ENCODE measurements around the gene MZT2A. TPM values are rescaled to one million over a fixed set of nuclear protein-coding genes. Genes with fewer than 3 reads are reported as not detected.
A peak's percentile ranks its signal among the peaks of the same experiment; 100 is the strongest.
"Not testable (repeated sequence)": the region's sequence is repeated elsewhere in the genome, so short reads cannot be mapped to it uniquely, and the experiment has no call there.

Gene MZT2A
- total RNA-seq, 3 donors from 2014 or later, result 47.5 to 75.3 (median 60.4) TPM

DNA sequence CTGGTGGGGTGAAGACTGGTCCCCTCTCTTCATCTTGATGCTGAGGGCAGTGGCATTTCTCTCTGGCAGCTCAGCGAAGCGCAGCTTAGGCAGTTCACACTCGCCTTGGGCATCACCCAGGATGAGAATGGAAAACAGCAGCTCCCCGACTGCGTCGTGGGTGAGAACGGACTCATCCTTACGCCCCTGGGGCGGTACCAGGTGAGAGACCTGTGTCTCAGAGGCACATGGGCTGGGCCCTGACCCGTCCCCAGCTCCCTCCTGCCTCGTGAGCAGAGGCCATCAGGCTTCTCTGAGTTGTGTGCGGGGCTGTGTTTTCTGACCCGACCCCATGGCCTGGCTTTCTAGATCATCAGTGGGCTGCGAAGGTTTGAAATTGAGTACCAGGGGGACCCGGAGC, 27.3 kb upstream of the MZT2A start:
- no peak for DNase-seq
- no peaks in the 10 kb centered on the region for H3K9me3 ChIP-seq
- TF ChIP-seq, protein P1, sequence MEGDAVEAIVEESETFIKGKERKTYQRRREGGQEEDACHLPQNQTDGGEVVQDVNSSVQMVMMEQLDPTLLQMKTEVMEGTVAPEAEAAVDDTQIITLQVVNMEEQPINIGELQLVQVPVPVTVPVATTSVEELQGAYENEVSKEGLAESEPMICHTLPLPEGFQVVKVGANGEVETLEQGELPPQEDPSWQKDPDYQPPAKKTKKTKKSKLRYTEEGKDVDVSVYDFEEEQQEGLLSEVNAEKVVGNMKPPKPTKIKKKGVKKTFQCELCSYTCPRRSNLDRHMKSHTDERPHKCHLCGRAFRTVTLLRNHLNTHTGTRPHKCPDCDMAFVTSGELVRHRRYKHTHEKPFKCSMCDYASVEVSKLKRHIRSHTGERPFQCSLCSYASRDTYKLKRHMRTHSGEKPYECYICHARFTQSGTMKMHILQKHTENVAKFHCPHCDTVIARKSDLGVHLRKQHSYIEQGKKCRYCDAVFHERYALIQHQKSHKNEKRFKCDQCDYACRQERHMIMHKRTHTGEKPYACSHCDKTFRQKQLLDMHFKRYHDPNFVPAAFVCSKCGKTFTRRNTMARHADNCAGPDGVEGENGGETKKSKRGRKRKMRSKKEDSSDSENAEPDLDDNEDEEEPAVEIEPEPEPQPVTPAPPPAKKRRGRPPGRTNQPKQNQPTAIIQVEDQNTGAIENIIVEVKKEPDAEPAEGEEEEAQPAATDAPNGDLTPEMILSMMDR (IDR thresholded peaks at IDR 0.05), result no peak
- intact Hi-C loops (cut with DNase I, micrococcal nuclease), result no loop called here
- no peaks in the 10 kb centered on the region for H3K36me3 ChIP-seq (ENCODE audit: low read depth)
- H3K4me3 ChIP-seq, result no peak overlapping the region
- no peaks in the 10 kb centered on the region for H3K4me1 ChIP-seq (ENCODE audit: low read depth)
- no peak for ATAC-seq

DNA sequence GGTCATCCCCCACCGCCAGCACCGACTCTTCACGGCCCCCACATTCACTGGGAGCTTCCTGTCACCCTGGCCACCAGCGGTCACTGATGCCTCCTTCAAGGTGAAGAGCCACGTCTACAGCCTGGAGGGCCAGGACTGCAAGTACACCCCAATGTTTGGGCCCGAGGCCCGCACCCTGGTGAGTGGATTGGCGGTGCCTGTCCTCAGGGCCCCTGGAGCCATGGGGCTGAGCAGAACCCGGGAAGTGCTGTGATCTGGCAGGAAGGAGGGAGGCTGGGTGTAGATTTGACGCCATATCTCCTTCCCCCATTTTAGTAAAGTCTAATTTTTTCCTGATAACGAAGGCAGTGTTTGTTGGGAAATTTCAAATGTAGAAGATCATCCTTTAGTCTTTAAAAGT, 26.3 kb upstream of the MZT2A start:
- H3K9me3 ChIP-seq; H3K36me3 ChIP-seq (ENCODE audit: low read depth); ATAC-seq; intact Hi-C loops (cut with DNase I, micrococcal nuclease); H3K4me1 ChIP-seq (ENCODE audit: low read depth); DNase-seq; H3K4me3 ChIP-seq: not testable (repeated sequence)

DNA sequence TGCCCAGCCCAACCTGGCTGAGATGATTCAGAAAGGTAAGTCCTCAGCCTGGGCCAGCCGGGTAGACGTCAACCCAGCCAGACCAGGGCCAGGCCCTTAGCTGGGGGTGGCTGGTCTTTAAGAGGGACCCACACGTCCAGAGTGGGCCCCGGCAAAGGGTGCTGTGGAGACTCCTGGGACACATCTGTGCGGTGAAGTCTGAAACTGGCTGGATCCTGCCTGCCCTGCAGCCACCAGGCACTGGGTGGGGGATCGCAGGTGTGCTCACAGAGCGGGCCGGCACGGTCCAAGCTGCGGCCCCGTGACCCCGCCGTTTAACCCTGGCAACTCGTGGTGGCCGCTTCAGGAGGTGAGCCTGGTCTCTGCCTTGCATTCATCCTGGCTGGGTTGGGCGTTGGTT, 25.7 kb upstream of the MZT2A start:
- intact Hi-C loops (cut with DNase I, micrococcal nuclease); DNase-seq; H3K9me3 ChIP-seq; H3K36me3 ChIP-seq (ENCODE audit: low read depth); H3K4me3 ChIP-seq; ATAC-seq; H3K4me1 ChIP-seq (ENCODE audit: low read depth): not testable (repeated sequence)

DNA sequence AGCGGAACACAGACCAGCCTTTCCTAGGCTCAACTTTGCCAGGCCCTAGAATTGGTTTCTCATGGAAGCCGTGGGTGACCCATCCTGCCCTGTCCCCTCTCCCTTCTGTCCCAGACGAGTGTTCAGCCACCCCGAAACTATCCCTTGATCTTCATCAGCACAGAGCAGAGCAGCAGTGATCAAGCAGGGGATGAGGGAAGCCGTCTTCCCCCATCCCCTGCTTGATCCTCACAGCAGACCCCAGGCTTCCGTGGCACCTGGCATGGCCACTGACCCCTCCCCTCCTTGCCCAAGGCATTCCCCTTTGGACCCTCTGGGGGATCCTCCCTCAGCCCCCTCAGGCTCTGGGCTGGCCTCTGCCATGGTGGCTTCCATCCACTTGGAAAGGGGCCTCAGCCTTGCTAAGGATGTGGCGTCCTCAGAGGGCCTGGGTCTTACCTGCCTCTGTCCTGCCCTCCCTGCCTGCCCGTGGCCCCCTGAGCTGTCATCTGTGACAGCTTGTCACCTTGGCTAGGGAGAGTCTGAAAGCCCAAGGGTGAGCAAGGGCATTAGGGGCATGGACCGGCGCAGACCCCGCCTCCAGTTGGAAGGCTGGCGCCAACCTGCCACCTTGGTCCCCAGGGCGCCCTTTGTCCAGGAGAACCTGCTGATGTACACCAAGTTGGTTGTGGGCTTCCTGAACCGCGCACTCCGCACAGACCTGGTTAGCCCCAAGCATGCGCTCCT, 25.1 kb upstream of the MZT2A start:
- ATAC-seq, result no peak
- no peaks in the 10 kb centered on the region for H3K9me3 ChIP-seq
- H3K4me3 ChIP-seq, result no peak overlapping the region
- intact Hi-C loops (cut with DNase I, micrococcal nuclease), result no loop called here
- no peaks in the 10 kb centered on the region for H3K36me3 ChIP-seq (ENCODE audit: low read depth)
- no peaks in the 10 kb centered on the region for H3K4me1 ChIP-seq (ENCODE audit: low read depth)
- TF ChIP-seq, protein P1 (IDR thresholded peaks at IDR 0.05), result no peak
- DNase-seq, result no peak

DNA sequence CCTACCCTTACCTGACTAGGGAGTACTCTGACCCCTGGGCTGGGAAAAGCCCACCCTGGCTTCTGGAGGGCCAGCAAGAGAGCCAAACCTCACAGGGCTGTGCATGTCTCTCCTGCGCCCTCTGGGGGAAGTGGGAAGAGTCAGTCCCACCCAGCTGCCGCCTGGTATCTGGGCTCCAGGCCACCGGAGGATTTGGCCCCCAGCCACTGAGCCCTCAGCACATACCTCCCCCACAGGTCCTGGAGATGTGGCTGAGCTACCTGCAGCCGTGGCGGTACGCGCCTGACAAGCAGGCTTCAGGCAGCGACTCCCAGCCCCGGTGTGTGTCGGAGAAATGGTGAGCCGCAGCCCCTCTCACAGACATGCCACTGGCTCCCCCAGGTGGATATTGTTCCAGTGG, 24.4 kb upstream of the MZT2A start:
- H3K4me1 ChIP-seq (ENCODE audit: low read depth); H3K9me3 ChIP-seq; H3K36me3 ChIP-seq (ENCODE audit: low read depth); H3K4me3 ChIP-seq; DNase-seq; intact Hi-C loops (cut with DNase I, micrococcal nuclease): not testable (repeated sequence)
- peak; percentile 10 for ATAC-seq

DNA sequence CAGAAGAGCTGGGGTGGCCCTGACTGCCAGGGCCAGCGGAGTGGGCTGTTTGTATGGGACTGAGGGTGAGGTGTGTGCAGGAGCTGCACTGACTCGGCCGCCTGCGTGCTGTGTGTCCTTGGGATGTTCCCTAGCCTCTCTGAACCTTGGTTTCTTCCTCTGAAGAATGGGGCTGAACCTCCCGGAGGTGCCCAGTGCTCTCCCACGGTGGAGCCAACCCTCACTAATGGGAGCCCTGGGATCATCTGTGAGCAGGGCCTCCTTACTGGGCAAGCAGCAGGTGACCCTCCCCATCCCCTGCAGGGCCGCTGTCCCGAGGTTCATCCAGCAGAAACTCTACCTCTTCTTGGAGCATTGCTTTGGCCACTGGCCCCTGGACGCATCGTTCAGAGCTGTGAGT, 23.8 kb upstream of the MZT2A start:
- Histone ChIP-seq H3K36me3 (ENCODE audit: low read depth) (no peaks in the 10 kb centered on the region), H3K9me3 (no peaks in the 10 kb centered on the region), H3K4me3 (no peak overlapping the region), H3K4me1 (ENCODE audit: low read depth) (no peaks in the 10 kb centered on the region)
- ATAC-seq, result no peak
- TF ChIP-seq, protein P1 (IDR thresholded peaks at IDR 0.05), result no peak
- no peak for DNase-seq
- intact Hi-C loops (cut with DNase I, micrococcal nuclease), result no loop called here

DNA sequence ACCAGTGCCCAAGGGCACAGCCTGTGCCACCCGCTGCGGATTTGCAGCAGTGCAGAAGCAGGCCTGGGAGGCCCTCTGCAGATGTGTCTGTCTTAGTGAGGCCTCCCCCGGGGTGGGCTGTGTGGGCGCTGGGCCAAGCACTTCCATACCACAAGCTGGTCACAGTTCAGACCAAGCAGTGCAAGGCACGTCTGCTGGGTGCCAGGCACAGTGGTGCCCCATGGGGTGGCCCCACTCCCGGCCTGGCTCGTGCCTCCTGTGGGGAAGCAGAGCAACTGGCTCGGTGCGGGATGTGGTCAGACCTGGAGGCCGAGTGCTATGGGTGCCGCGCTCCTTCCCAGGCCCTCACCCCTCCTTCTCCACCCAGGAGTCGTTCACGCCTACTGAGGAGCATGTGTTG, 23.0 kb upstream of the MZT2A start:
- H3K4me1 ChIP-seq (ENCODE audit: low read depth); intact Hi-C loops (cut with DNase I, micrococcal nuclease); H3K9me3 ChIP-seq; H3K36me3 ChIP-seq (ENCODE audit: low read depth); ATAC-seq; DNase-seq; H3K4me3 ChIP-seq: not testable (repeated sequence)

DNA sequence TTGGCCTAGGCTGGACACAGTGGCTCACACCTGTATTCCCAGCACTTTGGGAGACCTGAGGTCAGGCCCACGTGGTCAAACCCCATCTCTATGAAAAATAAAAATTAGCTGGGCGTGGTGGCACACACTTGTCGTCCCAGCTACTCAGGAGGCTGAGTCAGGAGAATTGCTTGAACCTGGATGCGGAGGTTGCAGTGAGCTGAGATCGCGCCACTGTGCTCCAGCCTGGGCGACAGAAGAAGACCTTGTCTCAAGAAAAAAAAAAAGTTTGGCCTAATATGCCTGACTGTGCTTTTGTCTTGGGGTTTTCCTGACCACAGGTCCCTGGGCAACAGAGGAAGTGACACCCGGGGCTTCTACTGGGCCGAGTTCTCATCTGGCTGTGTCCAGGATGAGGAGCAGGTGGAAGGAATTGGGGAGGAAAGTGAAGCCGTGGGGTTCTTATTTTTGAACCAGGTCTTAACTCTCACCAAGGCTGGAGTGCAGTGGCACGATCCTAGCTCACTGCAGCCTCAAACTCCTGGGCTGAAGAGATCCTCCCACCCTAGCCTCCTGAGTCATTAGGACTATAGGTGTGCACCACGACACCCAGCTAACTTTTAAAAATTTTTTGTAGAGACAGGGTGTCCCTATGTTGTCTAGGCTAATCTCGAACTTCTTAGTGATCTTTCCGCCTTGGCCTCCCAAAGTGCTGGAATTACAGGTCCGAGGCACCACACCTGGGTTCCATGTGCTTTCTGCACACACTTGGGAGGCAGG, 22.4 kb upstream of the MZT2A start:
- ATAC-seq; H3K4me3 ChIP-seq; H3K36me3 ChIP-seq (ENCODE audit: low read depth); intact Hi-C loops (cut with DNase I, micrococcal nuclease); H3K4me1 ChIP-seq (ENCODE audit: low read depth); H3K9me3 ChIP-seq; DNase-seq: not testable (repeated sequence)

DNA sequence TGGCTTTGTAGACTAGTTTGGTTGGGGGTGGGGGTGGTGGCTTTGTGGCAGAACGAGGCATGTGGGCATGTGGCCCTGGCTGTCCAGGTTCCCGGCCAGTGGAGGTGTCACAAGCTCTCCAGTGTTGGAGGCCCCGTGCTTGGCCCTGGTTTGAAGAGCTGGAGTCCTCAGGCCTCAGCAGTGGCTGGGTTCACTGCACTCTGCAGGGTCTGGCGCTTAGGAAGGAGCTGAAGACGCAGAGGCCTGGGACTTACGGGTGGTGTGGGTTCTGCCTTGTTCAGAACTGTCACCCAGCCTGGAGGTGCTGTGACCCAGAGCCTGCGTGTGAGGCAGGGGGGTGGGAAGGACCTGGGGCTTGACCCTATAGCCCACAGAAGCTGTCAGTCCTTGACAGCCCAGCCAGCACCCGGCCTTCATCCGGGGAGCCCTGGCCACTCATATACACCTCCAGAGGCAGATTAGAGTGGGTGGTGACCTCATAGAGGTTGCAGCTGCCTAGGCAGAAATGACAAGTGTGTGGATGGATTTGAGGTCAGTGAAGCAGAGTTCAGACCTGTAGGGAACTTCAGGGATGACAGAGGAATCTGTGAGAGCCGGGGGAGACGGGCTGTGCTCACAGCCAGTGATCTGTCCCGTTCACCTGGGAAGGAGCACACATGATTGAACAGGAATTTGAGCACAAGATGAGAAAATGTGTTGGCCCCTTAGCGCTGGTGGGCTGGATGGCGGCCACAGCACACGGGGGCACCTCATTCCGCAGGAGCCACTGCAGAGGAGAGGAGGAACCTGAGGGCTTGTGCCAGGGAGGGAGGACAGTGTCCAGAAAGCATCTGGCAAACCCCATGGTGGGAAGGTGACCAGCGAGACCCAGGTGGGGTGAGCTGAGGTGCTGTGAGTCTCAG, 20.0 kb upstream of the MZT2A start:
- intact Hi-C loops (cut with DNase I, micrococcal nuclease); H3K4me3 ChIP-seq; H3K9me3 ChIP-seq; ATAC-seq; H3K4me1 ChIP-seq (ENCODE audit: low read depth); H3K36me3 ChIP-seq (ENCODE audit: low read depth); DNase-seq: not testable (repeated sequence)

DNA sequence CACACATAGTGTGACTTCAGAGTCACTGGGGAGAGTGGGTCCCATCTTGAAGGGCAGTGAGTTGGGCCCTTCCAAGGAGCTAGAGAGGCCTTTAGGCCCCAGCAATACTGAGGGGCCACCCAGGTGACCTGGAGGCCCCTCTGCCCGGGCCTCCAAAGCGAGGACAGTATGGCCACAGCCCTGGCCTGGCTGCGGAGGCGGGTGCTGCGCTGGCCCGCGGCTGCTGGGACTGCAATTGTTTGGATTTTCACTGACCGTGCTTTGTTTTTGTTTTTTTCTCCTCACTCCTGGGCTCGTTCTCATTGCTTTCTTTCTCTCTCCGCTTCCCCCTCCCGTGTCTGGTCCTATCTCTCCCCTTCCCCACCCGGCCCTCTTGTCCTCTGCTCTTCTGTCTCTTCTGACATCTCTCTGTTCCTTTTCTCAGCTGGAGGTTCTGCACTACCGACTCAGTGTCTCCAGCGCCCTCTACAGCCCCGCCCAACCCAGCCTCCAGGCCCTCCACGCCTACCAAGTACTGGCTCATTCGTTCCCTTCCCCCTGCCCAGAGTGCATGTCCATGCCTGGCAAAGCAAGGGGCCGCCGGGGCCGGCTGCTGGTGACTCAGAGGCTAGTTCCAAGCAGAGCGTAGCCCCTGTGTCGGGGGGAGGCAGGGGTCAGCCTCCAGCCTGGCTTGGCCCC, 19.2 kb upstream of the MZT2A start:
- DNase-seq; intact Hi-C loops (cut with DNase I, micrococcal nuclease); H3K36me3 ChIP-seq (ENCODE audit: low read depth); H3K9me3 ChIP-seq; H3K4me3 ChIP-seq; H3K4me1 ChIP-seq (ENCODE audit: low read depth): not testable (repeated sequence)
- peak; percentile 23 for ATAC-seq

Data from mucosa of descending colon (tissue), 3 donors.